Prostate gland (tissue), 2 donors: ENCODE data around the gene LCE1C. TPM values are rescaled to one million over a fixed set of nuclear protein-coding genes. Genes with fewer than 3 reads are reported as not detected.

Source experiments
- DNase-seq: peaks from one replicate; pipeline ENCODE4 v3.0.0-alpha.2; 2019; ENCODE audit warnings: low spot score
- H3K27ac ChIP-seq, 2 donors: fragments of 200-600 bp; sonication (generic); 2 replicates each; pipeline ENCODE4 v1.5.1; 2017 to 2019
- H3K27me3 ChIP-seq: fragments of 200-600 bp; sonication (generic); replicated peaks from 2 replicates; pipeline ENCODE4 v1.5.1; 2019; ENCODE audit not compliant: insufficient read depth
- H3K36me3 ChIP-seq, 2 donors: fragments of 200-600 bp; sonication (generic); 1 replicate in 1 of 2; 2 replicates in 1 of 2; pipeline versions ENCODE4 v1.5.1 to v1.8.1; 2017 to 2019
- H3K4me1 ChIP-seq: fragments of 200-600 bp; sonication (generic); replicated peaks from 2 replicates; pipeline ENCODE4 v1.5.1; 2019
- H3K4me3 ChIP-seq, 2 donors: fragments of 200-600 bp; sonication (generic); 2 replicates each; pipeline ENCODE4 v1.5.1; 2017 to 2019
- H3K9me3 ChIP-seq: fragments of 200-600 bp; sonication (generic); 2 replicates; pipeline ENCODE4 v1.5.1; 2017
- CTCF ChIP-seq, 4 experiments: fragments of 200-600 bp in 2 of 4; fragments of 450-650 bp in 2 of 4; sonication (generic) in 2 of 4; IDR thresholded peaks; 1 replicate in 3 of 4; 2 replicates in 1 of 4; pipeline ENCODE4 v1.5.1; 2016 to 2019; ENCODE audit warnings: antibody characterized with exemption in 4 of 4, mild to moderate bottlenecking in 2 of 4, moderate library complexity in 2 of 4
- POLR2A ChIP-seq: fragments of 450-650 bp; IDR thresholded peaks from one replicate; pipeline ENCODE4 v1.6.1; 2016; ENCODE audit warnings: antibody characterized with exemption, mild to moderate bottlenecking
- POLR2AphosphoS5 ChIP-seq: sonication (generic); formaldehyde crosslinking; IDR thresholded peaks from one replicate; pipeline ENCODE4 v1.6.1; 2017; ENCODE audit warnings: antibody characterized with exemption
- WGBS: methylation state at CpG from one replicate; pipeline ENCODE4 v1.1.5; 2018; 5-methylcytosine and 5-hydroxymethylcytosine counted together
- intact Hi-C: fragments of 100-400 bp; cut with DNase I; formaldehyde crosslinking; loops from one replicate; pipeline ENCODE4 v1.14.2; 2022
- total RNA-seq, 2 donors: library from RNA; depleted of rRNA; stranded (reverse); fragments of >200 nt; gene quantifications; one replicate each; pipeline ENCODE4 v1.1.0, GENCODE V29; 2016

Gene LCE1C
- total RNA-seq, 2 donors from 2014 or later = 8.6 TPM; not detected in 1

- no peak within 1 kb of the TSS for H3K4me3 ChIP-seq
- TF ChIP-seq POLR2AphosphoS5 = no peak
- no peak for TF ChIP-seq POLR2A
- no peak for TF ChIP-seq CTCF (IDR thresholded peaks at IDR 0.05)
- 55% methylated on average over 6 of the region's 6 CpGs for WGBS
- no peak for DNase-seq
- intact Hi-C loops = no loop called here
- no peaks in the 10 kb centered on the region for H3K9me3 ChIP-seq
- no peaks in the 10 kb centered on the region for H3K27me3 ChIP-seq
- no peaks in the 10 kb centered on the region for H3K4me1 ChIP-seq
- no peak within 1 kb of the TSS for H3K27ac ChIP-seq
- H3K36me3 ChIP-seq = no peaks in the 10 kb centered on the region
Observed at GRCh38 chr1:152757747-152758146, 48.7 kb downstream of the LCE1C start, which contains the start of gene KPRP. KPRP (plus strand) TSS chr1:152758025; CDS start chr1:152759589, 1,564 bp downstream.

GRCh38 chr1:152756872-152757271, 49.6 kb downstream of the LCE1C start:
- H3K27ac ChIP-seq = no peak overlapping the region
- H3K4me3 ChIP-seq = no peak overlapping the region
- no peaks in the 10 kb centered on the region for H3K27me3 ChIP-seq
- no peak for DNase-seq
- 71% methylated on average over 2 of the region's 2 CpGs for WGBS
- intact Hi-C loops = no loop called here
- no peaks in the 10 kb centered on the region for H3K9me3 ChIP-seq
- H3K4me1 ChIP-seq = no peaks in the 10 kb centered on the region
- TF ChIP-seq CTCF (IDR thresholded peaks at IDR 0.05) (no peak), POLR2A (no peak), POLR2AphosphoS5 (no peak)
- no peaks in the 10 kb centered on the region for H3K36me3 ChIP-seq

Other genes starting within 250 kb of the LCE1C start
- not detected for gene LCE3E, start 239.9 kb downstream of the LCE1C start, total RNA-seq
- gene LCE3D, start 226.1 kb downstream of the LCE1C start, total RNA-seq = not detected
- gene LCE3C, start 206.4 kb downstream of the LCE1C start, total RNA-seq = not detected
- not detected for gene LCE3B, start 192.8 kb downstream of the LCE1C start, total RNA-seq
- not detected for gene LCE3A, start 183.5 kb downstream of the LCE1C start, total RNA-seq
- gene LCE2D, start 143.3 kb downstream of the LCE1C start, total RNA-seq = not detected
- 1 to 10 TPM in 1 of 2 donors, not detected in 1; 1.8 TPM for gene LCE2C, start 131.4 kb downstream of the LCE1C start, total RNA-seq
- gene LCE2B, start 120.5 kb downstream of the LCE1C start, total RNA-seq = 1 to 10 TPM in 1 of 2 donors, not detected in 1; 3.2 TPM
- not detected for gene LCE2A, start 108.3 kb downstream of the LCE1C start, total RNA-seq
- not detected for gene LCE4A, start 98.5 kb downstream of the LCE1C start, total RNA-seq
- gene KPRP, start 48.6 kb downstream of the LCE1C start, total RNA-seq = under 1 TPM in 1 of 2 donors, not detected in 1; 0.57 TPM
- not detected for gene LCE1F, start 31.5 kb downstream of the LCE1C start, total RNA-seq
- gene LCE1E, start 20.4 kb downstream of the LCE1C start, total RNA-seq = not detected
- gene LCE1D, start 9.9 kb downstream of the LCE1C start, total RNA-seq = not detected
- gene LCE1B, start 5.3 kb upstream of the LCE1C start, total RNA-seq = under 1 TPM in 1 of 2 donors, not detected in 1; 0.51 TPM
- 1 to 10 TPM in 1 of 2 donors, not detected in 1; 3.4 TPM for gene LCE1A, start 20.8 kb upstream of the LCE1C start, total RNA-seq
- gene LCE6A, start 36.2 kb upstream of the LCE1C start, total RNA-seq = not detected
- gene LCE7A, start 53.3 kb upstream of the LCE1C start, total RNA-seq = not detected
- 10 to 100 TPM in 1 of 2 donors, not detected in 1; 36.5 TPM for gene SMCP, start 71.7 kb upstream of the LCE1C start, total RNA-seq
- under 1 TPM; 0.46 to 0.57 TPM for gene IVL, start 101.9 kb upstream of the LCE1C start, total RNA-seq
- gene SPRR5, start 140.6 kb upstream of the LCE1C start, total RNA-seq = not detected
- gene SPRR4, start 164.0 kb upstream of the LCE1C start, total RNA-seq = not detected
- gene SPRR1A, start 177.4 kb upstream of the LCE1C start, total RNA-seq = not detected
- gene SPRR3, start 195.1 kb upstream of the LCE1C start, total RNA-seq = not detected
- not detected for gene SPRR1B, start 224.6 kb upstream of the LCE1C start, total RNA-seq
- not detected for gene SPRR2D, start 234.5 kb upstream of the LCE1C start, total RNA-seq